Aorta (tissue), 5 donors: ENCODE results near the gene EXOC2. TPM values are rescaled to one million over a fixed set of nuclear protein-coding genes. Genes with fewer than 3 reads are reported as not detected.

Source experiments
- ATAC-seq: fragments of 200-7000 bp; cut with Tn5 transposase; one replicate; pipeline ENCODE4 v1.9.1; 2022; ENCODE audit warnings: moderate library complexity; ENCODE audit not compliant: low FRiP score
- DNase-seq, 2 donors: peaks; one replicate each; pipeline ENCODE4 v3.0.0-alpha.2; 2020
- H3K27ac ChIP-seq, 2 donors: one replicate each; pipeline ENCODE4 v1.5.1; 2013; ENCODE audit warnings: low read length in 2 of 2, mild to moderate bottlenecking in 2 of 2, moderate library complexity in 2 of 2, control low read depth in 1 of 2, inconsistent platforms in 1 of 2, low read depth in 1 of 2
- H3K27me3 ChIP-seq, 2 donors: one replicate each; pipeline ENCODE4 v1.6.1; 2013; ENCODE audit warnings: control low read depth in 1 of 2, low read length in 1 of 2, mild to moderate bottlenecking in 1 of 2, moderate library complexity in 1 of 2; ENCODE audit not compliant: insufficient read depth in 2 of 2, control insufficient read depth in 1 of 2
- H3K36me3 ChIP-seq, 2 donors: one replicate each; pipeline ENCODE4 v1.6.1; 2013; ENCODE audit warnings: control low read depth in 1 of 2, low read length in 1 of 2, mild to moderate bottlenecking in 1 of 2; ENCODE audit not compliant: insufficient read depth in 2 of 2, control insufficient read depth in 1 of 2
- H3K4me1 ChIP-seq, 2 donors: one replicate each; pipeline ENCODE4 v1.6.1; 2013; ENCODE audit warnings: low read length in 2 of 2, control low read depth in 1 of 2, mild to moderate bottlenecking in 1 of 2, moderate library complexity in 1 of 2; ENCODE audit not compliant: insufficient read depth in 2 of 2, control insufficient read depth in 1 of 2
- H3K4me3 ChIP-seq, 2 donors: one replicate each; pipeline ENCODE4 v1.5.1; 2013; ENCODE audit warnings: low read length in 2 of 2, control low read depth in 1 of 2, mild to moderate bottlenecking in 1 of 2
- H3K9me3 ChIP-seq: one replicate; pipeline ENCODE4 v1.6.1; 2013; ENCODE audit warnings: mild to moderate bottlenecking, low read length; ENCODE audit not compliant: control insufficient read depth
- WGBS, 2 donors: extraction: QIAGEN DNeasy Blood & Tissue Kit; methylation state at CpG; one replicate each; pipeline ENCODE4 v1.1.7; 2013; 5-methylcytosine and 5-hydroxymethylcytosine counted together
- intact Hi-C, 2 donors: fragments of 100-400 bp; cut with DNase I; formaldehyde crosslinking; loops; one replicate each; pipeline versions ENCODE4 v1.14.2 to v1.15.0; 2022
- polyA plus RNA-seq, 2 donors: library from polyadenylated mRNA; stranded (reverse); fragments of 200-250 nt; gene quantifications; one replicate each; pipeline ENCODE4 v1.2.3, GENCODE V29; 2013
- total RNA-seq, 2 donors: library from RNA; stranded (reverse); fragmentation: NEBNext Ultra II Directional; extraction: Animal tissue kit (Norgen Biotek cat#: 25700); gene quantifications; one replicate each; pipeline ENCODE4 v1.2.1, GENCODE V29; 2021
- donor health status: healthy with polysubstance abuse.
- donor health status: Bipolar disorder and iron deficiency.
- donor health status: DM: no; HTN: no; CAD: no.
- donor health status: DM: no; HTN: no; CAD: no.
- donor health status: DM: yes; HTN: yes; CAD: no.

The EXOC2 gene
- total and polyA plus RNA-seq, 4 donors = 3.4 to 22.8 (median 11.7) TPM

GRCh38 chr6:485655-486170 is 207.2 kb downstream of the EXOC2 start:
- Histone ChIP-seq H3K27ac (no peak overlapping the region), H3K4me1 (no peaks in the 10 kb centered on the region), H3K9me3 (peaks cover 11% of the 10 kb centered on the region), H3K27me3 (no peaks in the 10 kb centered on the region), H3K4me3 (no peak overlapping the region), H3K36me3 (peaks cover 8 to 17% of the 10 kb centered on the region in 2 donors)
- no peak for ATAC-seq
- intact Hi-C loops = no loop called here
- 97 to 98% methylated on average over 15 of the region's 15 CpGs for WGBS, 2 donors
- no peak for DNase-seq

- Histone ChIP-seq H3K4me1 (no peaks in the 10 kb centered on the region), H3K36me3 (peaks cover 8 to 16% of the 10 kb centered on the region in 2 donors), H3K27me3 (no peaks in the 10 kb centered on the region), H3K9me3 (peaks cover 10% of the 10 kb centered on the region), H3K27ac (no peak overlapping the region), H3K4me3 (no peak overlapping the region)
- intact Hi-C loops = no loop called here
- DNase-seq (no peak), ATAC-seq (no peak)
- 96% methylated on average over 6 of the region's 6 CpGs for WGBS, 2 donors
Observed at GRCh38 chr6:484746-485145, 208.2 kb downstream of the EXOC2 start.

- ATAC-seq (no peak), DNase-seq (no peak)
- Histone ChIP-seq H3K4me3 (no peak overlapping the region), H3K9me3 (peaks cover 10% of the 10 kb centered on the region), H3K36me3 (peaks cover 8 to 15% of the 10 kb centered on the region in 2 donors), H3K4me1 (no peaks in the 10 kb centered on the region), H3K27ac (no peak overlapping the region), H3K27me3 (no peaks in the 10 kb centered on the region)
- intact Hi-C loops = no loop called here
- WGBS, 2 donors = 94 to 97% methylated on average over 4 of the region's 4 CpGs
Observed at GRCh38 chr6:484086-484745, 208.7 kb downstream of the EXOC2 start.

GRCh38 chr6:475314-475713 is 217.6 kb downstream of the EXOC2 start:
- no peaks in the 10 kb centered on the region for H3K4me1 ChIP-seq
- ATAC-seq (no peak), DNase-seq (no peak)
- intact Hi-C loops = no loop called here
- no peak overlapping the region for H3K4me3 ChIP-seq
- 49 to 56% methylated on average over 14 of the region's 14 CpGs for WGBS, 2 donors
- no peaks in the 10 kb centered on the region for H3K36me3 ChIP-seq
- no peak overlapping the region for H3K27ac ChIP-seq
- H3K9me3 ChIP-seq = peaks cover 2% of the 10 kb centered on the region
- H3K27me3 ChIP-seq = no peaks in the 10 kb centered on the region

GRCh38 chr6:474453-475185 is 218.3 kb downstream of the EXOC2 start:
- Histone ChIP-seq H3K27ac (no peak overlapping the region), H3K27me3 (no peaks in the 10 kb centered on the region), H3K9me3 (peaks cover 2% of the 10 kb centered on the region), H3K4me3 (no peak overlapping the region), H3K36me3 (no peaks in the 10 kb centered on the region), H3K4me1 (no peaks in the 10 kb centered on the region)
- WGBS, 2 donors = 46 to 49% methylated on average over 19 of the region's 19 CpGs
- DNase-seq (no peak), ATAC-seq (no peak)
- intact Hi-C loops = no loop called here

- intact Hi-C loops = no loop called here
- H3K36me3 ChIP-seq = no peaks in the 10 kb centered on the region
Observed at GRCh38 chr6:473768-474452, 219.0 kb downstream of the EXOC2 start.

GRCh38 chr6:473356-473755 is 219.6 kb downstream of the EXOC2 start:
- Histone ChIP-seq H3K4me3 (no peak overlapping the region), H3K9me3 (peaks cover 2% of the 10 kb centered on the region), H3K36me3 (no peaks in the 10 kb centered on the region), H3K27ac (no peak overlapping the region), H3K27me3 (no peaks in the 10 kb centered on the region), H3K4me1 (no peaks in the 10 kb centered on the region)
- DNase-seq = no peak
- intact Hi-C loops = no loop called here
- ATAC-seq = no peak
- whole genome bisulfite sequencing, 2 donors = 75 to 81% methylated on average over 3 of the region's 3 CpGs

More at GRCh38 chr6:473768-474452, 219.0 kb downstream of the EXOC2 start:
- no peak for DNase-seq
- Histone ChIP-seq H3K4me3 (no peak overlapping the region), H3K27ac (no peak overlapping the region), H3K4me1 (no peaks in the 10 kb centered on the region), H3K9me3 (peaks cover 2% of the 10 kb centered on the region), H3K27me3 (no peaks in the 10 kb centered on the region)
- WGBS, 2 donors = 78 to 81% methylated on average over 27 of the region's 27 CpGs
- peak; percentile 33 for ATAC-seq

GRCh38 chr6:470901-471448 is 222.0 kb downstream of the EXOC2 start:
- intact Hi-C loops = no loop called here
- DNase-seq (no peak), ATAC-seq (no peak)
- 79 to 82% methylated on average over 16 of the region's 16 CpGs for WGBS, 2 donors
- Histone ChIP-seq H3K9me3 (peaks cover 3% of the 10 kb centered on the region), H3K27ac (no peak overlapping the region), H3K4me3 (no peak overlapping the region), H3K27me3 (no peaks in the 10 kb centered on the region), H3K36me3 (no peaks in the 10 kb centered on the region), H3K4me1 (no peaks in the 10 kb centered on the region)
